Osteoblast (primary cell): Measurements from ENCODE around the gene ADCK2. TPM values are rescaled to one million over a fixed set of nuclear protein-coding genes. Genes with fewer than 3 reads are reported as not detected.

Experiments
- DNase-seq: peaks from one replicate; pipeline ENCODE4 v3.0.0; 2011; ENCODE audit warnings: low spot score, mixed read lengths; ENCODE audit not compliant: insufficient read length; ENCODE audit errors: missing footprints
- H2AFZ ChIP-seq: 2 replicates; pipeline ENCODE4 v1.6.0; 2011; ENCODE audit warnings: mild to moderate bottlenecking, low read length
- H3K27ac ChIP-seq: 2 replicates; pipeline ENCODE4 v1.5.1; 2011; ENCODE audit warnings: mild to moderate bottlenecking, low read depth, low read length, moderate library complexity
- H3K27me3 ChIP-seq: 2 replicates; pipeline ENCODE4 v1.6.0; 2012; ENCODE audit warnings: mild to moderate bottlenecking, control low read depth, inconsistent platforms, low read length, moderate library complexity; ENCODE audit not compliant: insufficient read depth
- H3K36me3 ChIP-seq: 2 replicates; pipeline ENCODE4 v1.5.1; 2011; ENCODE audit warnings: mild to moderate bottlenecking, low read length, control low read depth, moderate library complexity; ENCODE audit not compliant: insufficient read depth
- H3K4me1 ChIP-seq: 2 replicates; pipeline ENCODE4 v1.5.1; 2011; ENCODE audit warnings: mild to moderate bottlenecking, low read length, control low read depth, moderate library complexity; ENCODE audit not compliant: insufficient read depth
- H3K4me2 ChIP-seq: 2 replicates; pipeline ENCODE4 v1.6.0; 2011; ENCODE audit warnings: mild to moderate bottlenecking, low read length; ENCODE audit not compliant: insufficient read depth
- H3K4me3 ChIP-seq: fragments of 200-600 bp; sonication (generic); 3 replicates; pipeline ENCODE4 v1.5.1; 2012; ENCODE audit warnings: mild to moderate bottlenecking, low read length, inconsistent platforms; ENCODE audit not compliant: insufficient read depth
- H3K79me2 ChIP-seq: 2 replicates; pipeline ENCODE4 v1.6.0; 2012; ENCODE audit warnings: mild to moderate bottlenecking, low read length, control low read depth, inconsistent platforms; ENCODE audit not compliant: insufficient read depth
- H3K9me3 ChIP-seq: 2 replicates; pipeline ENCODE4 v1.5.1; 2011; ENCODE audit warnings: low read depth, low read length, control low read depth
- H4K20me1 ChIP-seq: 2 replicates; pipeline ENCODE4 v1.6.0; 2012; ENCODE audit warnings: mild to moderate bottlenecking, low read length, control low read depth; ENCODE audit not compliant: insufficient read depth
- CTCF ChIP-seq: IDR thresholded peaks from 2 replicates; pipeline ENCODE4 v1.5.1; 2011; ENCODE audit warnings: mild to moderate bottlenecking, low read depth, low read length, moderate library complexity; ENCODE audit errors: extremely low read depth
- small RNA-seq: library from RNA; depleted of rRNA; stranded (forward); fragments of <200 nt; gene quantifications from one replicate; pipeline ENCODE3, GENCODE V24; 2012
- total RNA-seq: library from RNA; depleted of rRNA; stranded (reverse); fragments of >200 nt; gene quantifications from 2 replicates; pipeline ENCODE4 v1.2.3, GENCODE V29; 2012

ADCK2 gene
- total RNA-seq, 1 donor: 28.6 TPM

- no peak overlapping the region for H3K4me3 ChIP-seq
- H3K4me2 ChIP-seq: no peak overlapping the region
- peaks cover 7% of the 10 kb centered on the region for H3K36me3 ChIP-seq
- H3K79me2 ChIP-seq: no peaks in the 10 kb centered on the region
- no peaks in the 10 kb centered on the region for H3K27me3 ChIP-seq
- no peak overlapping the region for H2AFZ ChIP-seq
- no peak for TF ChIP-seq CTCF
- no peak for DNase-seq
- H4K20me1 ChIP-seq: no peaks in the 10 kb centered on the region
- H3K9me3 ChIP-seq: no peaks in the 10 kb centered on the region
- H3K27ac ChIP-seq: no peak overlapping the region
- H3K4me1 ChIP-seq: no peaks in the 10 kb centered on the region
Measured at GRCh38 chr7:140744005-140744404, 71.3 kb downstream of the ADCK2 start.

Small RNA genes lying within 50 kb of the gene (small RNA-seq; reads per million reads assigned to genes)
- gene RN7SL771P: not detected

Other genes starting within 250 kb of the ADCK2 start
- 69.8 and 71.6 TPM in 2 replicates for gene MKRN1, start 193.4 kb upstream of the ADCK2 start, total RNA-seq
- 0.36 and 0.59 TPM in 2 replicates for gene DENND2A, start 32.1 kb upstream of the ADCK2 start, total RNA-seq
- 56.5 and 66.3 TPM in 2 replicates for gene NDUFB2, start 23.8 kb downstream of the ADCK2 start, total RNA-seq